SHP77 treated with DMSO at 0.1 percent for 48 hours (cell line): ENCODE results near the gene UNCX.

Experiments used
- DNase-seq: peaks from one replicate; lab custom pipeline; 2025; lab: John Stamatoyannopoulos, UW

UNCX gene

DNA sequence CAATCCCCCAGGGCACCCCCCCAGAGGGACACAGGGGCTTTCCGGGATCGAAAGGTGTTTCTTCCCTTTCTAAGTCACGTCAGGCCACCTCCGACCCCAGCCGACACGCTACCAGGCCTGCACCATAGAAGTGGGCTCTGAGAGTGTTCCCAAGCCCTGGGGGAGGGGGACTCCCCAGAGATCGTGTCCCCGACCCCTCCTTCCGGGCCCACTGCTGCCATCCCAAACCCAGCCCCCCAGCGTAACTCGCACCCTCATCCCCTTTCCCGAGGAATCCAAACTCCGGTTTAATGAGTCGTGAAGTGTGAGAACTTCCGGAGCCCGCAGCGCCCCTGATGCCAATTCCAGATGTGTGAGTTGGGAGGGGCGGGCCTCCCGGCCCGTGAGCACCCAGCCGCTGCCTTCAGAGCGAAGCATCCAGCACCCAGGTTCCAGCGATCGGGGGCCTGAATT lies 11.3 kb downstream of the UNCX start:
- DNase-seq: no peak

DNA sequence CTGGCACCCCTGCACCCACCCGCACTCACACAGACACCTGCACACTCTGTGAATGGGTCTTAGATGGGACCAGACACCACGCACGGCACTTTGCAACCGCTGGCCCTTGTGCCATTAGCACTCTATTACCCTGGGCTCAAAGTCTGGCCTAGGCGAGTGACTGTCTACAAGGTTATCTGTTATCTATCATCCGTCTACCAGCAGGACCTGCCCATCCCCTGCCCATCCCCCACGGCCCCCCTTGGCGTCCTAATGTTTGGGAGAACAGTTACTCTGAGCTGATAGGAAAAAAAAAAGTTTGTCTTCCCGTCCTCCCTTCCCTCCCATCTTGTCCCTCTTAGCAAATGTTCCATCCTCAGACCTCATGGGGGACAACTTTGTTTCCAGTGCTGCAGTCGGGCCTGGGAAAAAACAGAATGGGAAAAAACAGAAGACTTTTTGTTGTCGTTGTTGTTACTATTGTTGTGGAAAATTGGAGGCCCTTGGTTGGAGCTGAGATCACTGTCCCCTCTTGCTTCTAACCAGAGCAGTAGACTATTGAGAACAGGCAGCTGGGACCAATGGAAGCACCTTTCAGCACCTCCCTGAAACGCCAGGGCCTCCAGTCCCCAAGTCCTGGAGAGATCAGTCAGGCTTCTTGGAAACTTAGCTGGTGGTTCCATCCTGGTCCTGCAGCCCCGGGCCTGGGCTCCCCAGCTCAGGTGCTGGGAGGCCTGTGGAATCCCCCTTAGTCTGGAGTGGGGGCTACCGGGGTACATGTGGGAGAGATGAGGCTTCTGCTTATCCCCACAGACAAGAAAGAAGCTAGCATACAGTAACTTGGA lies 12.2 kb downstream of the UNCX start:
- DNase-seq: no peak

GRCh38 chr7:1245524-1246050 lies 12.9 kb downstream of the UNCX start:
- no peak for DNase-seq

GRCh38 chr7:1246160-1246870 lies 13.6 kb downstream of the UNCX start:
- no peak for DNase-seq

- DNase-seq: no peak
These were observed 14.3 kb downstream of the UNCX start for GRCh38 chr7:1246871-1247526.

DNA sequence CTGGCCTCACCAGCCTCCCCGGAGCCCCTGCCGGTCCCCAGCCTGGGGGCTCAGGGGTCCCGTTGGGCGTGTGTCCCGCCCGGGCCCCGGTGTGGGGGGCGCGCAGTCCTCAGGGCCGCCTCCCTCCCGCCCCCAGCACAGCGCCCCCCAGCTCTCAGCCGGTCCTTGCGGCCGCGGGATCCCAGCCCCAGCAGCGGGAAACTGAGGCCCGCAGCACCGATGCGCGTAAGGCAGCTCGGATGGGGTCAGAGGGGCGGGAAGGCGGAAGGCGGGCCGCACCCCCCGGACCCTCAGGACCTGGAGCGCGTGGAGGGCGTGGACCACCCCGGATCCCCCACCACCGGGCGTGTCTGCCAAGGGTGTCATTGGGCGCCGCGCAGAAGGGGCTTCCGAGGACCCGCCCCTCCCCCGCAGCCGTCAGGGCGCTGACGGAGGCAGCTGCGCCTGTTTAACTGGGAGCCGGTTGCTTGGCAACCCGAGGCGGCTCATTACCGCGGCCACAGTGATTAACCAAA lies 14.9 kb downstream of the UNCX start:
- DNase-seq: no peak

DNA sequence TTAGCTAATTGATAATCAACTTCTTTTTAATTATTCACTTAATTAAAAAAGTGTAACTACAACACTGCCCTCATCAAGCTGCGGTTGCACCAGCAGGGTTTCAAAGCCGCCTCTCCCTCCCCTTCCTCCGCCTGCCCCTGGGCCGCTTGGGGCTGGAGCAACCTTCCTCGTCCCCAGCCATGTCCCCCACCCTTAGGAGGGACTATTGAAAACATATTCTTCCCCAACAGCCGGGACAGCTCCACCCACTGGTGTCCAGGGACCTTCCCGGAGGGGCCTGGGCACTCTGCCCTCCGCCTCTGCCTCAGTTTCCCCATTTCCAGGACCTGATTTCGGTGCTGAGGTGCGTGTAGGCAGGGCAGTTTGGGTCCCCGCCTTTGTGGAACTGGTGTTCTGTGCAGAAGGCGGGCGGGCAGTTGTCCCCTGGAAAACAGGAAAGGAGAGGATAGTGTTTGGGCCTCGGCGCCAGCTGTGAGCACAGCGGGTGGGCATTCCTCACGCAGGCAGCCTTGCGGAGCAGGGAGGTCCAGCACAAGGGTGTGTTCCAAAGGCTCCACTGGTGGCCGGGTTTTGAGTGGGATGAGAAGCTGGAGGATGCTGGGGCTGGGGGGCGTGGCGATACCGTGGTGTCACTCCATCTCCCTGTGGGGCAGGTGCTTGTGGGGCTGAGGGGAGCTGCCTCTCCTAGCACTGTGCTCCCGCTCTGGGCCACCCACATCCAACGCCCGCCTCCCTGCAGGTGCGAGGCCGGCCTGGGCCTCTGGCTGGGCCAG lies 15.7 kb downstream of the UNCX start:
- no peak for DNase-seq

DNA sequence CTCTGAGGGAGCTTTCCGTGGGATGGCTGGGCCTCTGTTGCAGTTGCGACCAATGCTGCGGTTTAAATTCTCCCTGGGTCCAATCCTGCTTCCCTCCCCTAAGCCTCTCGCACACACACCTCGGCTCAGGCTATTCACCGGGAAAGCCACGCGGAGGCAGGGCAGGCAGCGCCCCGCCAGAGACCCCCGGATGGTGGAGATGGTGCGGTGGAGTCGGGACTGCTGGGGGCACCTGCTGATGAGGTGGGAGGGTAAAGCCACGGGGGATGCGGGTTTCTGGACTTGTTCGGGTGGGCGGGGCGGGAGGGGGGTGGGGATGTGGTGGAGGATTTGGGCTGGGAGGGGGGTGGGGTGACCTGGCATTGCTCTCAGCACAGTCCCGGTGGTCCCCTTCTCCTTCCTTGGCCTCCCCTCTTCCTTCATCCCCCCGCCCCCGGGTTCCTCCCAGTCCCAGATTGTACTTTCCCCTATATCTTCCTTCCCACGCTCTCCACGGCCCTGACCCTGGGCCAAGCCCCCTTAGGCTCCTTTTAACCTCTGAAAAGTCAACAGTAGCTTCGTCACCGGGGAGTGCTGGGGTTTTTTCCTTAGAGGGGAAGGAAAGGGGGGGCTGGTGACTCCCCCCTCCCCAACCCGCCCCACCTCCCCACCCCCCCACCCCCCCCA lies 16.4 kb downstream of the UNCX start:
- DNase-seq: no peak

- DNase-seq: no peak
These were observed 17.1 kb downstream of the UNCX start for GRCh38 chr7:1249731-1250130.

- no peak for DNase-seq
These were observed 18.2 kb downstream of the UNCX start for GRCh38 chr7:1250901-1251300.

DNA sequence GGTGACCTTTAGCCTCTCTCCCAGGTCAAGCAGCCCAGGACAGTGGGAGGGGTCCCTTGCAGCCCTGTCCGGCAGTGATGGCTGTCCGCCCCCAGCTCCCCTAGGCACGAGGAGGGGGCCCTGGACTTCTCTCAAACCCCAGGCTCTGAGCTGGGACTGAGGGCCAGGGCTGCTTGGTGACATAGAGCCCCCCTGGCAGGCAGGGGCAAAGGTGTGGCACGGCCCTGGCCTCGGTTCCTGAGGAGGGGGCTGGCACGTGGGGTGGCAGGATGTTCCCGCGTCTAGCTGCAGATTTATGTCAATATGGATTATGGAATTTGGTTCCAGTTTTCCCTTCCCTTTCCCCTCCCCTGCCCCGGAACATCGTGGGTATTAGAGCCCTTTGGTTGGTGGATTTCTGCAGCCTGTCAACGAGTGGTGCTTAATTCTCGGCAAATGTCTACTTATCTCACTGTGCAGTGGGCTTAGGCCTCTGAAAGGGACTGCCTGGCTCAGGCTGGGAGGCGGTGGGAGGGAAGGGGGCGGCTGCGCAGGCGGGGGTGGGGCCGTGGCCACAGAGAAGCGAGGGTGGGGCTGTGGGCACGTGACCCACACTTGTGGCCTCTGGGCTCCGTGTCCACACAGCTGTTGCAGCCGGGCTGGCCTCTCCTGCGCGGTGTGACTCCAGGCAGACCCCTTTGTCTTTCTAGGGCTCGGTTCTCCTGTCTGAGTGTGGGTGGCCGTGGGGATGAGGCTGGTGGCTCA lies 19.3 kb downstream of the UNCX start:
- DNase-seq: no peak

- DNase-seq: no peak
These were observed 19.9 kb downstream of the UNCX start for GRCh38 chr7:1252540-1253090.

- DNase-seq: no peak
These were observed 21.1 kb downstream of the UNCX start for GRCh38 chr7:1253681-1254181.

DNA sequence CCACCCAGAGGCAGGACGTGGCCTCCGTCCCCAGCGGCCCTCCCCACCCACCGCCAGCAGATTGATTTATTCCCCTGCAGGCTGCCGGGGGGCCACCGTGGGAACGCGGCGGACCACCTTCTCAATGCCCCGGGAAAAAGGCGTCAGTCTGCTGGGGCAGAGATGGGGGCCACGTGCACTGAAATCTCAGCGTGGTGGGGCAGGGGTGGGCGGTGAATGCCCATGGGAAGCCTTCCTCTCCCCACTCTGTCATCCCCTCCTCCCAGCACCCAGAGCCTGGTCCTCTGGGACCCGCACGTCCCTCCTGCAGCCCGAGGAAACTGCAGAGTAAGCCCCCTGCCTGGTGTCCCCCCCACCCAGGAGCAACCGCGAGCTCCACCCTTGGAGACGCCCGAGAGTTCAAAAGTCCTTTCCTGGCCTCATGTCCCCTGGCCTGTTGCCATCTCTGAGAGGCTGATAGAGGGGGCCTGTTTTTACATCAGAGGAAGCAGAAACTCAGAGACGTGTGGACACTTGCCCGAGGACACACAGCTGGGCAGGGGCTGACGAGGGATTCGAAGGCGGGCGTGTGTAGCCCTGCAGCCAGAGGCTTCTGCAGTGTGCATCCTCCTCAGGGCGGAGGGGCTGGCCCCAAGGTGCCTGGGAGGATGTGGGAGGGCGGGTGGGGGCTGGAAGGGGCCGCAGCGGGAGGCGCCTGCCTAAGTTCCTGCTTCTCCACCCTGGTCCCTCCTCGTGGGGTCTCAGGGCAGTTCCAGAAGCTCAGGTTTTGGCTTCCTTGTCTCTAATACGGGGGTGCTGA lies 21.8 kb downstream of the UNCX start:
- DNase-seq: no peak

DNA sequence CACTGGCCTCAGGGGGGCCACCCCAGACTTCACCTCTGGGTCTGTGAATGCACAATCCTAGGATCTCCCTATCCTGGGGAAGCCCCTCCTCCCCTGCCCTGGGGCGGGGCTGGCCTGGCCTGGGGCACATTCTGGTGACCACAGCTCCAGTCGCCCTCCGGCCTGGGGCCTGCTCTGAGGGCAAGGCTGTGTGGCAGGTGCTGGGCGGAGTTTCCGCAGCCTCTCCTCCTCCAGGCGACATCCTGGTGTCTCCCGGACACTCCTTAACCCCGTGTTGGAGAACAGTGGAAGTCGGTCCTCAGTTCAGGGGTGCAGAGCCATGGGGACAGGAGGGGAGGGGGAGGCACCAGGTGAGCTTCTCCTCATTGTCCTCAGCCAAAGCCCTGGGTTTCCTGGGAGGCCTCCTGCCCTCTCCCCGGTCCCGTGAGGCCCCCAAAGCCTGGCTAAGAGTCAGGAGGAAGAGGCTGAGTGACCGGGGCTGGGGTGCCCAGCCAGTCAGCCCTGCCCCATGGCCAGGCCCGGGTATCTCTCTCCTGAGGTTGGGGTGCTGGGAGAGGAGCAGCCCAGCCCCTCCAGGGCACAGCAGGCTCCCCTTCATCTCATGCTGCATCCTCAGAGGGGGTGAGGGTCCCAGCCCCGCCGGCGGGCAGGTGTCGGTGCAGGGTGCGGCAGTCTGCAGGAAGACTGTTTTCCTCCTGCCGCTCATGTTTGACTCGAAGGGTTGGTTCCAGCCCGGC lies 22.6 kb downstream of the UNCX start:
- no peak for DNase-seq

GRCh38 chr7:1255817-1256340 lies 23.2 kb downstream of the UNCX start:
- no peak for DNase-seq

DNA sequence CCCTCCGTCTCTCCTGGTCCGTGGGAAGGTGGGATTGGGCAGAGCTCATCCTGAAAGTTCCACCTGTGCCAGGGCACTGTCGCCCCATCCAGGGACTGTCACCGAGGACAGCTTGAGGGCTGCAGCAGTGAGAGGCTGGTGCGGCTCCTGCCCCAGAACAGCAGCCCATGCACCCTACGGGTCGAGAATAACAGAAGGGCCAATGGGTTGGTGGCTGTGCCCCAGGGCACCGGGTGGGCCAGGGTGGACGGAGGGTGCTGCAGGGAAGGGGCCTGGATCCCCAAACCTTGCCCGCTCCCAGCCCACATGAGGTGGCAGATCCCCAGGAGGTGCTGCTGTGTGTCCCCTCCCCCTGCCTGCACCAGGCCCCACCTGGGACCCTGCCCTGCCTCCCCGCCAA lies 23.9 kb downstream of the UNCX start:
- no peak for DNase-seq

DNA sequence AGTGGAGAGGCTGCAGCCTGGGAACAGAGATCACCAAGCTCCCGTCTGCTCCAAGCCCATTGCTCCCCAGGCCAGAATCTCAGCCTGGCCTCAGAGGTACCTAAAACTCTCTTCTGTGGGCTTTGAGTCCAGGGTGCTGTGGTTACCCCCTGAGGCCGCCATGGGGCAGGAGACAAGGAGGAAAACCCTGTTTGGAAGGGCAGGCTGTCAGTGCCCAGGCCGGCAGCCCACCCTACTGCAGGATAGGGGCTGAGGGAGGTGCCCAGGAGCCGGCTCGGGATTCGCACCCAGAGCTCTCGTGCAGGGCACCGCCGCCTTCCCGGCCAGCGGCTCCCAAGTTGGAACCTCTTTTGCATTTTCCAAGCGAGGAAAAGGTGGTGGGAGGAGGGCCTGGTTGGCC lies 24.5 kb downstream of the UNCX start:
- DNase-seq: no peak
